Measurements from ENCODE around the gene SLC4A4.

The SLC4A4 gene

GRCh38 chr4:71379126-71379525, 40.3 kb downstream of the SLC4A4 start:
- TF ChIP-seq PRDM4 (tag by site-specific recombination; IDR thresholded peaks at IDR 0.05) (no peak), ZBTB17 (tag by site-specific recombination; IDR thresholded peaks at IDR 0.05) (no peak), ZNF623 (tag by site-specific recombination; IDR thresholded peaks at IDR 0.05) (no peak), ZNF19 (tag by site-specific recombination; IDR thresholded peaks at IDR 0.05; ENCODE audit: low read depth) (no peak), ZNF112 (tag by site-specific recombination; IDR thresholded peaks at IDR 0.05) (no peak), MZF1 (tag by site-specific recombination; IDR thresholded peaks at IDR 0.05; ENCODE audit: borderline replicate concordance) (no peak), ZFP41 (tag by site-specific recombination; IDR thresholded peaks at IDR 0.05; ENCODE audit: borderline replicate concordance) (no peak), TCF7L2 (IDR thresholded peaks at IDR 0.05; ENCODE audit: borderline replicate concordance, low read depth, low read length) (no peak), SALL2 (tag by site-specific recombination; IDR thresholded peaks at IDR 0.05; ENCODE audit: borderline replicate concordance) (no peak), ZSCAN16 (tag by site-specific recombination; IDR thresholded peaks at IDR 0.05) (no peak), ZNF37A (tag by site-specific recombination; IDR thresholded peaks at IDR 0.05) (no peak)
- Histone ChIP-seq H3K27ac (ENCODE audit: extremely low read depth, low read depth, low read length) (no peak overlapping the region), H3K36me3 (ENCODE audit: control insufficient read depth in 2 of 2, insufficient read depth in 1 of 2, low read length in 2 of 2) (no peaks in the 10 kb centered on the region), H3K4me1 (ENCODE audit: control insufficient read depth, insufficient read depth, low read length) (no peaks in the 10 kb centered on the region), H3K9me3 (ENCODE audit: control insufficient read depth, insufficient read depth, low read depth, low read length) (no peaks in the 10 kb centered on the region), H3K4me3 (ENCODE audit: low read depth, low read length) (no peak overlapping the region)
- CTCF ChIA-PET, result interaction anchor here (0.6 kb wide), 1 partner anchor 335 kb away, joined by 3 read pairs; no protein-coding TSS in a partner anchor
- POLR2A ChIA-PET, result no interaction called here

GRCh38 chr4:71380788-71381187, 42.0 kb downstream of the SLC4A4 start:
- ChIA-PET POLR2A (interaction anchor here (0.6 kb wide), 1 partner anchor 300 kb away, joined by 3 read pairs; no protein-coding TSS in a partner anchor), CTCF (no interaction called here)
- no peaks in the 10 kb centered on the region for H3K36me3 ChIP-seq (ENCODE audit: control insufficient read depth in 2 of 2, insufficient read depth in 1 of 2, low read length in 2 of 2)
- TF ChIP-seq SP3 (tag by site-specific recombination; IDR thresholded peaks at IDR 0.05) (no peak), KLF17 (tag by site-specific recombination; IDR thresholded peaks at IDR 0.05) (no peak)
- no peak overlapping the region for H3K4me3 ChIP-seq (ENCODE audit: low read depth, low read length)
- no peaks in the 10 kb centered on the region for H3K9me3 ChIP-seq (ENCODE audit: control insufficient read depth, insufficient read depth, low read depth, low read length)
- H3K4me1 ChIP-seq (ENCODE audit: control insufficient read depth, insufficient read depth, low read length), result no peaks in the 10 kb centered on the region
- no peak overlapping the region for H3K27ac ChIP-seq (ENCODE audit: extremely low read depth, low read depth, low read length)

- no peaks in the 10 kb centered on the region for H3K9me3 ChIP-seq (ENCODE audit: control insufficient read depth, insufficient read depth, low read depth, low read length)
- H3K36me3 ChIP-seq (ENCODE audit: control insufficient read depth in 2 of 2, insufficient read depth in 1 of 2, low read length in 2 of 2), result no peaks in the 10 kb centered on the region
- ChIA-PET POLR2A (no interaction called here), CTCF (no interaction called here)
- no peak overlapping the region for H3K4me3 ChIP-seq (ENCODE audit: low read depth, low read length)
- no peak overlapping the region for H3K27ac ChIP-seq (ENCODE audit: extremely low read depth, low read depth, low read length)
- H3K4me1 ChIP-seq (ENCODE audit: control insufficient read depth, insufficient read depth, low read length), result no peaks in the 10 kb centered on the region
- TF ChIP-seq PBX3 (CRISPR knock-in tag; IDR thresholded peaks at IDR 0.05) (no peak), PATZ1 (tag by site-specific recombination; IDR thresholded peaks at IDR 0.05) (no peak), ZBTB20 (tag by site-specific recombination; IDR thresholded peaks at IDR 0.05) (no peak), REST (tag by site-specific recombination; IDR thresholded peaks at IDR 0.05) (no peak), ZSCAN4 (tag by site-specific recombination; IDR thresholded peaks at IDR 0.05) (no peak), ZBTB7A (tag by site-specific recombination; IDR thresholded peaks at IDR 0.05; ENCODE audit: low read depth) (no peak)
Observed at GRCh38 chr4:71382125-71382899, 43.5 kb downstream of the SLC4A4 start.

Data from HEK293 (cell line).